Type B pancreatic cell (in vitro differentiated cells): ENCODE data around the gene TSR3. TPM values are rescaled to one million over a fixed set of nuclear protein-coding genes. Genes with fewer than 3 reads are reported as not detected.
A peak's percentile ranks its signal among the peaks of the same experiment; 100 is the strongest.

Experiments
- DNase-seq: peaks from one replicate; pipeline ENCODE4 v3.0.0; 2021; ENCODE audit warnings: mixed read lengths; ENCODE audit not compliant: unreplicated experiment; ENCODE audit errors: extremely low spot score
- H3K27ac Mint-ChIP-seq: 2 replicates; pipeline ENCODE4 v1.8.0; 2021; ENCODE audit warnings: mild to moderate bottlenecking, mixed read lengths
- H3K27me3 Mint-ChIP-seq: 2 replicates; pipeline ENCODE4 v1.8.0; 2021; ENCODE audit warnings: mixed read lengths
- H3K36me3 Mint-ChIP-seq: 2 replicates; pipeline ENCODE4 v1.8.0; 2021; ENCODE audit warnings: mixed read lengths
- H3K4me1 Mint-ChIP-seq: one replicate; pipeline ENCODE4 v1.8.0; 2021; ENCODE audit warnings: mixed read lengths; ENCODE audit not compliant: unreplicated experiment
- H3K4me3 Mint-ChIP-seq: 2 replicates; pipeline ENCODE4 v1.8.0; 2021; ENCODE audit warnings: mild to moderate bottlenecking, mixed read lengths
- H3K9me3 Mint-ChIP-seq: 2 replicates; pipeline ENCODE4 v1.8.0; 2021; ENCODE audit warnings: mixed read lengths
- CTCF ChIP-seq: fragments of 200-600 bp; sonication (generic); conservative IDR thresholded peaks from 2 replicates; pipeline ENCODE4 v1.5.0; 2021; ENCODE audit warnings: antibody characterized with exemption, mild to moderate bottlenecking
- total RNA-seq: library from RNA; stranded (reverse); gene quantifications from 2 replicates; pipeline ENCODE4 v1.2.1, GENCODE V29; 2021; ENCODE audit warnings: low replicate concordance

The TSR3 gene
- total RNA-seq, 1 donor from 2014 or later, result 53.1 TPM

- Mint-ChIP-seq H3K4me3 (no peak overlapping the region), H3K27me3 (peaks cover 6% of the 10 kb centered on the region), H3K4me1 (peaks cover 8% of the 10 kb centered on the region), H3K36me3 (no peaks in the 10 kb centered on the region), H3K9me3 (no peaks in the 10 kb centered on the region), H3K27ac (no peak overlapping the region)
- TF ChIP-seq CTCF, result no peak
- DNase-seq, result no peak
These were observed 5.8 kb downstream of the TSR3 start for GRCh38 chr16:1345651-1346421.

GRCh38 chr16:1345087-1345486 lies 6.6 kb downstream of the TSR3 start:
- Mint-ChIP-seq H3K27ac (no peak overlapping the region), H3K27me3 (peaks cover 6% of the 10 kb centered on the region), H3K4me3 (no peak overlapping the region), H3K36me3 (no peaks in the 10 kb centered on the region), H3K4me1 (peaks cover 8% of the 10 kb centered on the region), H3K9me3 (no peaks in the 10 kb centered on the region)
- no peak for DNase-seq
- no peak for TF ChIP-seq CTCF

- H3K27ac Mint-ChIP-seq, result no peak overlapping the region
- TF ChIP-seq CTCF, result no peak
- H3K27me3 Mint-ChIP-seq, result peaks cover 6% of the 10 kb centered on the region
- peaks cover 8% of the 10 kb centered on the region for H3K4me1 Mint-ChIP-seq
- no peaks in the 10 kb centered on the region for H3K9me3 Mint-ChIP-seq
- DNase-seq, result no peak
- no peak overlapping the region for H3K4me3 Mint-ChIP-seq
- H3K36me3 Mint-ChIP-seq, result no peaks in the 10 kb centered on the region
These were observed 7.2 kb downstream of the TSR3 start for GRCh38 chr16:1344499-1344898.

- peaks cover 8% of the 10 kb centered on the region for H3K4me1 Mint-ChIP-seq
- H3K4me3 Mint-ChIP-seq, result peak overlapping the region; percentile 78
- no peaks in the 10 kb centered on the region for H3K36me3 Mint-ChIP-seq
- DNase-seq, result no peak
- H3K27ac Mint-ChIP-seq, result peak overlapping the region; percentile 75
- no peak for TF ChIP-seq CTCF
- peaks cover 6% of the 10 kb centered on the region for H3K27me3 Mint-ChIP-seq
- no peaks in the 10 kb centered on the region for H3K9me3 Mint-ChIP-seq
These were observed 8.0 kb downstream of the TSR3 start for GRCh38 chr16:1343428-1344242.

GRCh38 chr16:1342526-1343427 lies 8.9 kb downstream of the TSR3 start:
- Mint-ChIP-seq H3K36me3 (no peaks in the 10 kb centered on the region), H3K9me3 (no peaks in the 10 kb centered on the region), H3K4me1 (peaks cover 8% of the 10 kb centered on the region), H3K4me3 (peak overlapping the region; percentile 78), H3K27me3 (peaks cover 6% of the 10 kb centered on the region), H3K27ac (peak overlapping the region; percentile 75)
- no peak for TF ChIP-seq CTCF
- DNase-seq, result peak; percentile 87
